HG03175 (cell line): ENCODE results near the gene PNRC2.
"Not testable (repeated sequence)": the region's sequence is repeated elsewhere in the genome, so short reads cannot be mapped to it uniquely, and the experiment has no call there.

Experiments
- ATAC-seq: cut with Tn5 transposase; IDR thresholded peaks from one replicate; pipeline ENCODE4 v1.9.1; 2021; ENCODE audit warnings: mild to moderate bottlenecking, moderate library complexity; ENCODE audit not compliant: unreplicated experiment

PNRC2 gene

GRCh38 chr1:23987038-23987437 lies 27.4 kb downstream of the PNRC2 start:
- ATAC-seq = not testable (repeated sequence)

DNA sequence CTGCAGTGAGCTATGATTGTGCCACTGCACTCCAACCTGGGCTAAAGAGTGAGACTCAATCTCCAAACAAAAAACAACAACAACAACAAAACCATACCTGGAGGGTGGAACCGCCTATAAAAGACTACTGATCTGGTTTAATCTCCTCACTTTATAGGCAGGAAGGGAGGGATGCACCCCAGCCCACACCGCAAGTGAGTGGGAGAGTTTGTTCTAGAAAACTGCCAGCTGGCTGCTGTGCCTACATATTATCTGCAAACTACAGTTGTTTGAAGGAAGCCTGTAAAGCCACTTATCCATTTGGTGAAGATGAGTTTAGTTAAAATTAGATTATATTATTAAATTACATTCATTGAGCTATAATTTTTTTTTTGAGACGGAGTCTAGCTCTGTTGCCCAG lies 29.6 kb downstream of the PNRC2 start:
- ATAC-seq = no peak

- not testable (repeated sequence) for ATAC-seq
These were observed 32.4 kb downstream of the PNRC2 start for GRCh38 chr1:23992011-23992410.

- ATAC-seq = no peak
These were observed 35.8 kb downstream of the PNRC2 start for GRCh38 chr1:23995431-23995837.

- ATAC-seq = no peak
These were observed 37.1 kb downstream of the PNRC2 start for GRCh38 chr1:23996700-23997229.

DNA sequence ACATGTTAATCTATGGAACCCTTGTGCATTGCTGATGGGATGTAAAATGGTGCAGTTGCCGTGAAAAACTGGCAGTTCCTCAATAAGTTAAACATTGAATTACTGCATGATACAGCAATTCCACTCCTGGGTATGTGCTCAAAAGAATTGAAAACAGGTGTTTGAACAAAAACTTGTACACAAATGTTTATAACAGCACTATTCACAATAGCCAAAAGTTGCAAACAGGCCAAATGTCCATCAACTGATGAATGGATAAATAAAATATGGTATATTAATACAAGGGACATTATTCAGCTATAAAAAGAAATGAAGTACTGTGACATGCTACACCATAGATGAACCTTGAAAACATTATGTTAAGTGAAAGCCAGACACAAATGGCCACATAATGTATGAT lies 38.2 kb downstream of the PNRC2 start:
- no peak for ATAC-seq

DNA sequence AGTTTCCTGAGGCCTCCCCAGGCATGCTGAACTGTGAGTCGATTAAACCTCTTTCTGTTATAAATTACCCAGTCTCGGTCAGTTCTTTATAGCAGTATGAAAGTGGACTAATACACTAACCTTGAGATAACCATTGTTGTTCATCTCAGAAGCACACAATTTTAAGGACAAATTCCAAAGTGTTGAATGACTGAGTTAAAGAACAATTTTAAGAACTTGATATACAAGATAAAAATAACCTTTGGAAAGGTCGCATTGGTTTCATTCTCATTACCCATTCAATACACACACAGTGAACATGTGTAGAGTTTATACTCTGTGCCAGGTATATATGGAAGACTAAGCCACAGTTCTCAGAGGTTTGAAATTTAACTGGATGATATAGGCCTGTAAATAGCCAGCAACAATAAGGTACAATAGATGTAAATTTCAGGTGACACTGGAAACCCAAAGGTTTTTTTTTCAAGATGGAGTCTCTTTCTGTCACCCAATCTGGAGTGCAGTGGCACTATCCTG lies 39.6 kb downstream of the PNRC2 start:
- ATAC-seq = no peak

GRCh38 chr1:24002695-24003094 lies 43.1 kb downstream of the PNRC2 start:
- no peak for ATAC-seq

DNA sequence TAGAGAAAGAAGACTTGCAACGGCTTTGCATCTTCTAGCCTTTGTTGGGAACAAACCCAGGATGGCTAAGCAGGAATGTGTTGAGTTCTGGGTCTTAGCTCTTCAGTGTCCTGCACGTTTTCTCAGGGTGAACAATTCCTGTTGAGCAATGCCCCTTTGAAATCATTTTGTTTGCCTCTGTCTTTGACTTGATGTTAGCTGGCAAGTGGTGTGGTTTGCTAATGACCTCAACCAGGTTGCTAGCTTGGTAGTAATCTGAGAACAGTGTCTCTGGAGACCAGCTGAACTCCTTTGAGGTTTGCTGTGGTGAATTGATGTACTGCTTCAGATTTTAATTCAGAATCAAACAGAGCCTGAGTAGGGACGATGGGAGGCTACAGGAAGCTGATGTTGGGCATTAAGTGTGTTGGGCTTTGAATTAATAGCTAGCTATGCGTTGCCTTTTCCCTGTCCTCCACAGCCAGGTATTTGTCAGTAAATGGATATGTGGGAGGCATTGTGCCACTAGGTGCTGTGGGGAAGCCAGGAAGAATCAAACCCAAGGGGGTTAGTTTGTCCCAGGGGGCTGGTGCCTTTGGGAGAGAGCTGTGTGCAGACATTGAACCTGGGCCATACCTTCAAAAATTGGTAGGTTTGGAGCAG lies 43.8 kb downstream of the PNRC2 start:
- ATAC-seq = no peak

- no peak for ATAC-seq
These were observed 44.5 kb downstream of the PNRC2 start for GRCh38 chr1:24004132-24004531.

DNA sequence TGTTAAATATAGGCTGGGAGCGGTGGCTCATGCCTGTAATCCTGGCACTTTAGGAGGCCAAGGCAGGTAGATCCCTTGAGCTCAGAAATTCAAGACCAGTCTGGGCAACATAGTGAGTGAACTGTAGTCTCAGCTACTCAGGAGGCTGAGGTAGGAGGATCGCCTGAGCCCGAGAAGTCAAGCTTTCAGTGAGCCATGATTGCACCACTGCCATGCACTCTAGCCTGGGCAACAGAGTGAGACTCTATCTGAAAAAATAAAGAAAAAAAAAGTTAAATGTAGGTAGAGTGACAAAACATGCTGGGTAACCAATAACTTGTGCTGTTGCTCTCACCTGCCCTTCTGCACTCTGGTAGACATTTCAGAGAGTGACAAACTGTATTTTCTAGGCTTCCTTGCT lies 45.5 kb downstream of the PNRC2 start:
- ATAC-seq = no peak

DNA sequence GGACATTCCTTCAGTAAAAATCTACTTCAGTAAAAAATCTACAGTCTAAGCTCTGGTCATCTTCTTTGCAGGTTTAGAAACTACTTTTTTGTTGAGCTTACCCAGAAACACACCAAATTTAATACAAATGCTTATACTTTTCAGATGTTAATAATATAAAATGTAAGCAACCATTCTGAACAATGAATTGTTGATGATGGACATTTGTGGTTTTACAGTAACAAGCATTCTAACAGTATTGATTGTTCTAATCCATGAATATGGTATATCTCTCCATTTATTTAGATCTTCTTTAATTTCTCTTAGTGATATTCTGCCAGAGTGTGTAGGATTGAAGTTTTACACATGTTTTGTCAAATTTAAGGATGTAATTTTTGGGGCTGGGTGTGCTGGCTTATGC lies 47.5 kb downstream of the PNRC2 start:
- ATAC-seq = no peak

- ATAC-seq = not testable (repeated sequence)
These were observed 49.1 kb downstream of the PNRC2 start for GRCh38 chr1:24008574-24009184.

GRCh38 chr1:24009406-24009805 lies 49.8 kb downstream of the PNRC2 start:
- no peak for ATAC-seq

DNA sequence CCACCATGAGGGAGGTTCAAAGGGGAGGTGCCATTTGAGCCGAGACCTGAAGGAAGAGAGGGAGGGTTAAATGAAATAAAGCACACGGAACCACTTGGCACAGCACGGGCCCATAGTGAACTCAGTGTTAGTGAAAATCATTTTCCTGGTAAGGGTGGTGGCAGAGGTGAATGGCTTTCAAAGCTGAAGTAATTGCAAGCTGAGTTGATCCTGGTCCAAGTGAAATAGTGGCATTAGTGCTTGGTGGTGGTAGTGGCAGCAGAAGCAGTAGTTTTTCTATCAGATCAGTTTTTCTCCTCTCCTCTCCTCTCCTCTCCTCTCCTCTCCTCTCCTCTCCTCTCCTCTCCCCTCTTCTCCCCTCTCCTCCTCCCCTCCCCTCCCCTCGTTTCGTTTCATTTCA lies 51.0 kb downstream of the PNRC2 start:
- ATAC-seq = no peak

DNA sequence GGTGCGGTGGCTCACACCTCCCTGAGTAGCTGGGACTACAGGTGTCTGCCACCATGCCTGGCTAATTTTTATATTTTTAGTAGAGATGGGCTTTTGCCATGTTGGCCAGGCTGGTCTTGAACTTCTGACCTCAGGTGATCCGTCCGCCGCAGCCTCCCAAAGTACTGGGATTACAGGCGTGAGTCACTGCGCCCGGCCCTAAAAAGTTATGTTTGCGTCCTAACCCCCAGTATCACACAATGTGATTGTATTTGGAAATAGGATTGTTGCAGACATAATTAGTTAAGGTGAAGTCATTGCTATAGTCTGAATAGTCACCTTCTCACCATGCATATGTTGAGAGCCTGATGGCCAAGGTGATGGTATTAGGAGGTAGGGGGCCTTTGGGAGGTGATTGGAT lies 53.2 kb downstream of the PNRC2 start:
- ATAC-seq = not testable (repeated sequence)
